K562 (cell line): ENCODE data around the gene PFN3. TPM values are rescaled to one million over a fixed set of nuclear protein-coding genes. Genes with fewer than 3 reads are reported as not detected.
A peak's percentile ranks its signal among the peaks of the same experiment; 100 is the strongest.

Source experiments
- ATAC-seq: fragments of 200-7000 bp; cut with Tn5 transposase; 3 replicates; pipeline ENCODE4 v1.9.1; 2020; ENCODE audit warnings: moderate library complexity
- BruUV-seq: library from RNA; stranded (reverse); fragments of 400-500 nt; replicated peaks from 2 replicates; lab custom pipeline; 2021; lab: Mats Ljungman, UMichigan
- CTCF ChIA-PET: fragments of 300-600 bp; formaldehyde crosslinking; extraction: SDS; loops from one replicate; lab custom pipeline; 2021; ENCODE audit warnings: low intra/inter-chr PET ratio; lab: Yijun Ruan, JAX
- POLR2A ChIA-PET: fragments of 300-600, 350-650 bp; sonication (Branson Sonifier 250); formaldehyde crosslinking; extraction: SDS; loops from one replicate; lab custom pipeline; 2021; ENCODE audit warnings: antibody characterized with exemption, inconsistent platforms; lab: Yijun Ruan, JAX
- DNase-seq, 4 experiments: peaks; one replicate each; pipeline versions ENCODE4 v3.0.0 to v3.0.0-alpha.2; 2011 to 2018; ENCODE audit warnings: low spot score in 3 of 4, mixed read lengths in 3 of 4; ENCODE audit errors: extremely low read depth in 1 of 4
- FAIRE-seq: peaks from 2 replicates; lab custom pipeline; 2011; peaks lifted over from hg19 to GRCh38; lab: Jason Lieb, UNC
- H2AFZ ChIP-seq: 2 replicates; pipeline ENCODE4 v1.6.0; 2011; ENCODE audit warnings: low read depth, low read length, control low read depth, inconsistent platforms
- H3K27ac ChIP-seq: fragments of 200-600 bp; 3 replicates; pipeline ENCODE4 v1.8.0; 2011; ENCODE audit warnings: low read depth, mild to moderate bottlenecking, control low read depth, inconsistent platforms, low read length, moderate library complexity, mixed read lengths; ENCODE audit errors: extremely low read depth
- H3K27me3 ChIP-seq, 2 experiments: fragments of 300-600 bp in 1 of 2; 2 replicates in 1 of 2; 3 replicates in 1 of 2; pipeline versions ENCODE4 v1.6.0 to v1.8.0; 2011; ENCODE audit warnings: inconsistent platforms in 2 of 2, low read length in 2 of 2, mild to moderate bottlenecking in 1 of 2, mixed read lengths in 1 of 2, moderate library complexity in 1 of 2; ENCODE audit not compliant: control insufficient read depth in 2 of 2, insufficient read depth in 2 of 2
- H3K36me3 ChIP-seq: fragments of 300-600 bp; 3 replicates; pipeline ENCODE4 v1.8.0; 2011; ENCODE audit warnings: mild to moderate bottlenecking, low read length, inconsistent platforms; ENCODE audit not compliant: control insufficient read depth, insufficient read depth
- H3K4me1 ChIP-seq, 2 experiments: fragments of 200-600 bp in 1 of 2; replicated peaks in 1 of 2; 2 replicates in 1 of 2; 3 replicates in 1 of 2; pipeline versions ENCODE4 v1.5.1 to v1.8.0; 2011; ENCODE audit warnings: inconsistent platforms in 2 of 2, low read length in 2 of 2, mild to moderate bottlenecking in 1 of 2, mixed read lengths in 1 of 2, moderate library complexity in 1 of 2; ENCODE audit not compliant: control insufficient read depth in 2 of 2, insufficient read depth in 2 of 2
- H3K4me2 ChIP-seq: 2 replicates; pipeline ENCODE4 v1.6.1; 2011; ENCODE audit warnings: low read length, control low read depth, inconsistent platforms, mixed read lengths; ENCODE audit not compliant: insufficient read depth
- H3K4me3 ChIP-seq: fragments of 200-600 bp; sonication (generic), shearing (Covaris generic); 2 replicates; pipeline ENCODE4 v1.5.1; 2016; ENCODE audit warnings: control low read depth, inconsistent platforms
- H3K79me2 ChIP-seq: fragments of 200-600 bp; 3 replicates; pipeline ENCODE4 v1.8.0; 2011; ENCODE audit warnings: low read length, inconsistent platforms; ENCODE audit not compliant: control insufficient read depth, insufficient read depth
- H3K9ac ChIP-seq, 2 experiments: 2 replicates each; pipeline versions ENCODE4 v1.6.0 to v1.6.1; 2011; ENCODE audit warnings: low read depth in 2 of 2, low read length in 2 of 2, control low read depth in 1 of 2, inconsistent platforms in 1 of 2, mild to moderate bottlenecking in 1 of 2, mixed read lengths in 1 of 2; ENCODE audit not compliant: insufficient read depth in 1 of 2
- H3K9me1 ChIP-seq: one replicate; pipeline ENCODE4 v1.6.0; 2011; ENCODE audit warnings: inconsistent platforms, mild to moderate bottlenecking, low read length, moderate library complexity; ENCODE audit not compliant: control insufficient read depth, insufficient read depth
- H3K9me3 ChIP-seq: replicated peaks from 2 replicates; pipeline ENCODE4 v1.5.1; 2011; ENCODE audit warnings: low read depth, low read length, inconsistent platforms; ENCODE audit not compliant: control insufficient read depth, insufficient read depth
- H4K20me1 ChIP-seq: replicated peaks from 2 replicates; pipeline ENCODE4 v1.6.1; 2011; ENCODE audit warnings: low read length, inconsistent platforms, mixed read lengths; ENCODE audit not compliant: control insufficient read depth, insufficient read depth
- CBFA2T3 ChIP-seq: fragments of 450-650 bp; IDR thresholded peaks from 2 replicates; pipeline ENCODE4 v1.6.1; 2017
- ZBTB11 ChIP-seq, 3 experiments: fragments of 200-800 bp in 1 of 3; fragments of 250-450 bp in 1 of 3; fragments of 450-650 bp in 1 of 3; sonication (Bioruptor Pico) in 1 of 3; sonication (Bioruptor generic) in 1 of 3; formaldehyde crosslinking in 1 of 3; IDR thresholded peaks; 2 replicates each; pipeline versions ENCODE4 v1.6.1 to v1.8.0; 2016 to 2022; ENCODE audit warnings: mild to moderate bottlenecking in 2 of 3, missing genetic modification characterization in 2 of 3, missing compliant biosample characterization in 1 of 3, moderate library complexity in 1 of 3
- ZBTB33 ChIP-seq: sonication (generic); formaldehyde crosslinking; IDR thresholded peaks from 2 replicates; pipeline ENCODE4 v1.8.1; 2023; ENCODE audit warnings: mild to moderate bottlenecking, missing genetic modification reagents
- ZNF551 ChIP-seq: fragments of 250-450 bp; sonication (Bioruptor Pico); IDR thresholded peaks from 2 replicates; pipeline ENCODE4 v1.5.0; 2021; ENCODE audit warnings: mild to moderate bottlenecking, moderate library complexity
- WGBS: fragments of 100-300 bp; shearing (Covaris generic); methylation state at CpG from one replicate; pipeline ENCODE4 v1.1.6; 2016; ENCODE audit warnings: low coverage, mixed read lengths; ENCODE audit not compliant: insufficient coverage; ENCODE audit errors: missing lambda C conversion rate; 5-methylcytosine and 5-hydroxymethylcytosine counted together
- in situ Hi-C: fragments of 300-500 bp; cut with MboI; formaldehyde crosslinking; loops from 4 replicates; pipeline ENCODE4 v1.15.0; 2018; ENCODE audit warnings: inconsistent platforms, mixed read lengths
- intact Hi-C: fragments of 100-400 bp; cut with micrococcal nuclease; formaldehyde crosslinking; loops from 2 replicates; pipeline ENCODE4 v1.14.2; 2022
- polyA plus RNA-seq, 8 experiments: library from polyadenylated mRNA; depleted of rRNA in 4 of 8; stranded (reverse) in 5 of 8; unstranded in 3 of 8; fragments of >200 nt; fragmentation: Nextera tagmentation in 2 of 8; fragmentation: Illumina TruSeq in 1 of 8; extraction: Ambion mirVana in 2 of 8; extraction: Trizol in 1 of 8; gene quantifications; 2 replicates each; pipeline versions ENCODE4 v1.2.1 to v1.2.3, GENCODE V29; 2011 to 2014; ENCODE audit warnings: inconsistent platforms in 1 of 8, missing spikeins in 1 of 8
- total RNA-seq, 7 experiments: library from RNA; depleted of rRNA in 6 of 7; stranded (reverse); fragments of >200 nt in 6 of 7; fragmentation: Illumina TruSeq in 2 of 7; extraction: Trizol in 2 of 7; gene quantifications; 2 replicates each; pipeline versions ENCODE4 v1.2.1 to v1.2.3, GENCODE V29; 2011 to 2021; ENCODE audit warnings: low replicate concordance in 1 of 7

Gene PFN3
- total and polyA plus RNA-seq, 9 of the 15 experiments (the other 6 are each of a cell fraction or from before 2014, with no cell fraction given): not detected

GRCh38 chr5:177402271-177403043 lies 2.0 kb upstream of the PFN3 start:
- CTCF ChIA-PET: interaction anchor here (4.0 kb wide), 1 partner anchor 53 kb away, joined by 107 read pairs; no protein-coding TSS in a partner anchor
- BruUV-seq: TSS peak; percentile 71
- no peak overlapping the region for H3K4me3 ChIP-seq
- ATAC-seq: no peak
- H3K9ac ChIP-seq: peak overlapping the region in 1 of 2 experiments; percentile 0; a peak in 1 of 4 replicates
- FAIRE-seq: no peak
- peak overlapping the region; percentile 80; the same call in 1 of the 2 replicates for H3K4me2 ChIP-seq
- DNase-seq: no peak
- no peak overlapping the region for H2AFZ ChIP-seq
- TF ChIP-seq ZNF551 (CRISPR knock-in tag) (no peak), ZBTB11 (CRISPR knock-in tag; IDR thresholded peaks at IDR 0.05) (peak in 1 of 3 experiments; percentile 53; a peak in 1 of 6 replicates), CBFA2T3 (no peak), ZBTB33 (CRISPR knock-in tag) (peak; percentile 64)
- TF ChIP-seq, all 486 proteins: peak for 2
- 86% methylated on average over 41 of the region's 49 CpGs for WGBS
- in situ Hi-C loops: no loop called here
- POLR2A ChIA-PET: interaction anchor here (0.6 to 2.5 kb wide), 10 partner anchors 10 to 89 kb away, joined by 3 to 17 read pairs (median 5); no protein-coding TSS in a partner anchor
- H3K9me3 ChIP-seq: no peaks in the 10 kb centered on the region
- H3K4me1 ChIP-seq: peaks cover 10 to 48% of the 10 kb centered on the region in 2 experiments
- no peak overlapping the region for H3K27ac ChIP-seq
- intact Hi-C loops: no loop called here
- H3K27me3 ChIP-seq: peaks cover 0 to 11% of the 10 kb centered on the region in 2 experiments; a peak in 3 of 5 replicates
- no peaks in the 10 kb centered on the region for H3K36me3 ChIP-seq
- H3K9me1 ChIP-seq: no peaks in the 10 kb centered on the region
- no peaks in the 10 kb centered on the region for H4K20me1 ChIP-seq
- H3K79me2 ChIP-seq: peaks cover 4% of the 10 kb centered on the region; the same call in 1 of the 3 replicates
